COLO829 (cell line): ENCODE data around the gene RND3.

Source experiments
- DNase-seq: peaks from one replicate; pipeline ENCODE4 v3.0.0; 2012; ENCODE audit warnings: low spot score

The RND3 gene

GRCh38 chr2:150487537-150488429 lies at the start of gene RND3:
Gene RND3 (minus strand): TSS chr2:150487667. CDS start chr2:150487417, 250 bp downstream.
- peak; percentile 95 for DNase-seq

DNA sequence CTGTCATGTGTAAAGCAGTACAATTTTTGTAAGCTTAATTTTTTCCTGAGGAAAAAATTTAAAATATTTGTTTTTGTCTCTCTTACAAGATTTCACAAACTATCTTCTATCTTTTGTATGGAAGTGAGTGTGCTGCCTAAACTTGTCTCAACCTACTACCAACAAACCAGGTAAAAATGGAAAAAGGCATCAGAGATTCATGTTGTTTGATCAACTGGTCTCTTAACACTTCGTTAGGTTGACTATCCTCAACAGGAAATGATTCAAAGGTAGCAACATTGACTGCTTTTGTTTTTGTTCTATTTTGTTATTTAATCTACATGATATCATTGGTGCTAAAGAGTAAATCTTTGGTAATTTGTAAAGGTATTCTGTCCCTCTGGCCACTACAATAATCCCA lies 47.7 kb upstream of the RND3 start:
- no peak for DNase-seq

- DNase-seq: no peak
Observed at GRCh38 chr2:150532879-150533278, 45.4 kb upstream of the RND3 start.

GRCh38 chr2:150532020-150532419 lies 44.6 kb upstream of the RND3 start:
- DNase-seq: no peak

GRCh38 chr2:150531591-150531990 lies 44.1 kb upstream of the RND3 start:
- DNase-seq: no peak

GRCh38 chr2:150530168-150530567 lies 42.7 kb upstream of the RND3 start:
- DNase-seq: no peak

- peak; percentile 78 for DNase-seq
Observed at GRCh38 chr2:150528861-150529801, 41.7 kb upstream of the RND3 start.

- DNase-seq: peak; percentile 80
Observed at GRCh38 chr2:150526827-150527226, 39.4 kb upstream of the RND3 start.

DNA sequence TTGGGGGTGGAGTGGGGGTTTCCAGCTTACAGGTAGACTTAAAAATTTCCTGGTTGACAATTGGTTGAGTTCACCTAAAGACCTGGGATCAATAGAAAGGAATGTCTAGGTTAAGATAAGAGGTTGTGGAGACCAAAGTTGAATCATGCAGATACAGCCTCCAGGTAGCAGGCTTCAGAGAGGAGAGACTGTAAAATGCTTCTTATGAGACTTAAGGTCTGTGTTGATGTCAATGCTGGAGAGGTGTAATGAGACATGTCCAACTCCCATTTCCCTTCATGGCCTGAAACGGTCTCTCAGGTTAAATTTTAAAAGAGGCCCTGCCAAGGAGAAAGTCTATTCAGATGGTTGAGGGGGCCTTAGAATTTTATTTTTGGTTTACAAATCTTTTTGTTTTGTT lies 38.5 kb upstream of the RND3 start:
- DNase-seq: no peak

GRCh38 chr2:150522269-150522668 lies 34.8 kb upstream of the RND3 start:
- no peak for DNase-seq

- DNase-seq: no peak
Observed at GRCh38 chr2:150520887-150521664, 33.6 kb upstream of the RND3 start.

GRCh38 chr2:150520033-150520432 lies 32.6 kb upstream of the RND3 start:
- no peak for DNase-seq

- no peak for DNase-seq
Observed at GRCh38 chr2:150517951-150518680, 30.6 kb upstream of the RND3 start.

DNA sequence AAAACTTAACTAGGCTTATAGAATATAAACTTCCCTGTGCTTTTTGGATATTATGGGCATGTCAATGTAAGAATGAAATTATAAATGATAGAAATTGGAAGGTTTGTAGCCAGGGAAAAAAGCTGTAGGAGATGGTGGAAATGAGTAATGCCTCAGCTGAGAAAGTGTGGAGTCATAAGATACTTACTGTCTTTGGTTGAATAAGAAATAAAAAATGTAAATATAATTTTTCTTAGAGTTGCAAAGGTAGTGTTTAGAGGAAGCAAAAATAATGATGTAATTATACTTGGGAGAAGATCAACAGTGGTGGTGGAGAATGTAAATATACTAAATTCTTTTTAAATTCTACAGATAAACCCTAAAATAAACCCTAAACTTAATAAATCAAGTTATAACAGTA lies 26.2 kb upstream of the RND3 start:
- DNase-seq: no peak

- no peak for DNase-seq
Observed at GRCh38 chr2:150508497-150509137, 21.1 kb upstream of the RND3 start.

- DNase-seq: no peak
Observed at GRCh38 chr2:150507071-150507470, 19.6 kb upstream of the RND3 start.

DNA sequence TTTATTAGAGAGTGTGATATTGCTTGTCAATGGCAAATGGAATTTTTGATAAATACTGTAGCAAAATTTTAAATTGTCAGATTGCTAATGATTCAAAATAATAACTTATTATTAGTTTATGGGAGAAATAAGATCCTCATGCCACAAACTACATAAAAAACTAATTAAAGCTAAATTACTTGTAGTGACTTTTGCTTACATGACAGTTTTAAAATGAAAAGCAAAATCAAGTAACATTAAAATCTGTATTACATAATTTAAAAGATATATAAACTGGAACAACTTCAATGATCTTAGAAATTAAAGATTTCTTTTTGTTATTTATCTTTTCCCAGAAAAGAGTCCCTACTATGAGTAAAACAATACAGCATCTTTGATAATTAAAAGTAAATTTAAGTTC lies 17.7 kb upstream of the RND3 start:
- DNase-seq: no peak

- DNase-seq: no peak
Observed at GRCh38 chr2:150495993-150496627, 8.6 kb upstream of the RND3 start.

GRCh38 chr2:150495001-150495400 lies 7.5 kb upstream of the RND3 start:
- no peak for DNase-seq

DNA sequence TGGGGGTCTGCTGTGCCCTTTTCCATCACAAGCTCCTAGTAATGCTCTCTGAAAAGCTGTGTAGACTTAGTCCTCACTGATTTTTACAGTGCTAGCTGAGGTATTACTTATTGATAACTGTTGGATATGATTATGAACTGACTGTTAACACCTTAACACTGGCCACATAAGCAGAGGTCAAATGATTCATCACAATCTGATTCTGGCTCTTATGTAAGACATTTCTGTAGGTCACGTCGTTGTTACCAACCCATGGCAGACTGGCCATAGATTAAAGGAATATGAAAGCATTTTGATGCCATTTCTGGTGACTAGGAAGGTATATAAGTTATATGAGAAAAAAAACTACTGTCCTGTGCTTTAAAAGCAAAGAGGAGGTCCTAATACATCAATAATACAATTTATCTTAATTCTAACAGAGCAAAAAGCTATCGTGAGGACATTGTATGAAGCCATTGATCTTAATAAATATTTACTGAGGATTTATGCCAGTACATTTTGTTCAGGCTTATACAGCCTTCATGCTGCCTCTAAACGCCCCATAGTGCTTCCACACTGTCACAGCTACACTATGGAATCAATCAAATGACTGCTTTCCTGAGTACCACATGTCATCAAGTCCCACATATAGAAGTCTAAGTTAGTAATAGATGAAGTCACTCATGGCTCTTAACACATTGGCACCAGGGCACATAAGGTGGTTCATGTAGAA lies 6.9 kb upstream of the RND3 start:
- no peak for DNase-seq
